Esophagus (tissue), 2 donors: ENCODE results near the gene ELF1. TPM values are rescaled to one million over a fixed set of nuclear protein-coding genes. Genes with fewer than 3 reads are reported as not detected.
A peak's percentile ranks its signal among the peaks of the same experiment; 100 is the strongest.

Experiments used
- H3K27ac ChIP-seq, 2 donors: one replicate each; pipeline ENCODE4 v1.5.1; 2013; ENCODE audit warnings: low read depth in 2 of 2, mild to moderate bottlenecking in 2 of 2, inconsistent platforms in 1 of 2, low read length in 1 of 2, moderate library complexity in 1 of 2
- H3K27me3 ChIP-seq, 2 donors: one replicate each; pipeline ENCODE4 v1.6.1; 2013; ENCODE audit warnings: low read length in 2 of 2, control low read depth in 1 of 2, mild to moderate bottlenecking in 1 of 2; ENCODE audit not compliant: insufficient read depth in 2 of 2, control insufficient read depth in 1 of 2
- H3K36me3 ChIP-seq, 2 donors: one replicate each; pipeline ENCODE4 v1.6.1; 2013; ENCODE audit warnings: low read length in 1 of 2; ENCODE audit not compliant: control insufficient read depth in 2 of 2, insufficient read depth in 2 of 2
- H3K4me1 ChIP-seq, 2 donors: one replicate each; pipeline ENCODE4 v1.6.1; 2013; ENCODE audit warnings: low read length in 1 of 2; ENCODE audit not compliant: control insufficient read depth in 2 of 2, insufficient read depth in 2 of 2
- H3K4me3 ChIP-seq, 2 donors: one replicate each; pipeline ENCODE4 v1.5.1; 2013; ENCODE audit warnings: low read length in 2 of 2, mild to moderate bottlenecking in 2 of 2, low read depth in 1 of 2, moderate library complexity in 1 of 2
- H3K9me3 ChIP-seq, 2 donors: one replicate each; pipeline ENCODE4 v1.6.1; 2013; ENCODE audit warnings: mild to moderate bottlenecking in 2 of 2, low read depth in 1 of 2, low read length in 1 of 2, moderate library complexity in 1 of 2; ENCODE audit not compliant: control insufficient read depth in 2 of 2, insufficient read depth in 1 of 2
- WGBS, 2 donors: extraction: QIAGEN DNeasy Blood & Tissue Kit; methylation state at CpG; one replicate each; pipeline ENCODE4 v1.1.7; 2013; 5-methylcytosine and 5-hydroxymethylcytosine counted together
- polyA plus RNA-seq, 2 donors: library from polyadenylated mRNA; stranded (reverse); fragments of 200-250 nt; gene quantifications; one replicate each; pipeline ENCODE4 v1.2.3, GENCODE V29; 2013
- donor health status: healthy with polysubstance abuse.
- donor health status: Bipolar disorder and iron deficiency.

Gene ELF1
- polyA plus RNA-seq, 2 donors = 12.1 to 34.0 TPM

- Histone ChIP-seq H3K9me3 (no peaks in the 10 kb centered on the region), H3K27me3 (no peaks in the 10 kb centered on the region), H3K4me3 (no peak overlapping the region), H3K4me1 (no peaks in the 10 kb centered on the region), H3K27ac (peak overlapping the region in 1 of 2 donors; percentile 42), H3K36me3 (no peaks in the 10 kb centered on the region)
- 82 to 92% methylated on average over 4 of the region's 4 CpGs for WGBS, 2 donors
These were observed 7.6 kb downstream of the ELF1 start for GRCh38 chr13:41011382-41011956.

GRCh38 chr13:41008349-41008980, 10.7 kb downstream of the ELF1 start:
- 45 to 47% methylated on average over 2 of the region's 2 CpGs for WGBS, 2 donors
- no peaks in the 10 kb centered on the region for H3K9me3 ChIP-seq
- no peaks in the 10 kb centered on the region for H3K36me3 ChIP-seq
- no peaks in the 10 kb centered on the region for H3K4me1 ChIP-seq
- H3K4me3 ChIP-seq = no peak overlapping the region
- no peaks in the 10 kb centered on the region for H3K27me3 ChIP-seq
- H3K27ac ChIP-seq = no peak overlapping the region

DNA sequence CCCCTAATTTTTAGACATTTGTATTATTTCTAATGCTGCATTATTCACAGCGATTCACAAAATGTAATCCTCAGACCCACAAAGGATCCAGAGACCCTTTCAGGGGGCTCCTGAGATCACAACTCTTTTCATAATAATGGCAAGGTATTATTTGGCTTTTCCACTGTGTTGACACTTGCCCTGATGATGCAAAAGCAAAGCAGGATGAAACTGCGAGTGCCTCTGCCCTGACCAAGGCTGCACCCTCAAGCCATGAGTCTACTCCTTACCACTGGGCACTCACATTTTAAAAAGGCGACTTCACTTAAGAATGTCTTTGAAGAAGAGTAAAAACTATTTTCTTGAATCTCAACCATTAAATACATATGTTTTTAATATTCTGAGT, 11.4 kb downstream of the ELF1 start:
- H3K4me3 ChIP-seq = no peak overlapping the region
- no peaks in the 10 kb centered on the region for H3K27me3 ChIP-seq
- WGBS, 2 donors = 65% methylated on average over 3 of the region's 3 CpGs
- peak overlapping the region in 1 of 2 donors; percentile 10 for H3K27ac ChIP-seq
- H3K4me1 ChIP-seq = no peaks in the 10 kb centered on the region
- no peaks in the 10 kb centered on the region for H3K9me3 ChIP-seq
- no peaks in the 10 kb centered on the region for H3K36me3 ChIP-seq

GRCh38 chr13:41006978-41007743, 12.0 kb downstream of the ELF1 start:
- Histone ChIP-seq H3K4me1 (no peaks in the 10 kb centered on the region), H3K27me3 (no peaks in the 10 kb centered on the region), H3K9me3 (no peaks in the 10 kb centered on the region), H3K4me3 (no peak overlapping the region), H3K27ac (no peak overlapping the region), H3K36me3 (no peaks in the 10 kb centered on the region)
- WGBS, 2 donors = 60 to 67% methylated on average over 6 of the region's 6 CpGs

DNA sequence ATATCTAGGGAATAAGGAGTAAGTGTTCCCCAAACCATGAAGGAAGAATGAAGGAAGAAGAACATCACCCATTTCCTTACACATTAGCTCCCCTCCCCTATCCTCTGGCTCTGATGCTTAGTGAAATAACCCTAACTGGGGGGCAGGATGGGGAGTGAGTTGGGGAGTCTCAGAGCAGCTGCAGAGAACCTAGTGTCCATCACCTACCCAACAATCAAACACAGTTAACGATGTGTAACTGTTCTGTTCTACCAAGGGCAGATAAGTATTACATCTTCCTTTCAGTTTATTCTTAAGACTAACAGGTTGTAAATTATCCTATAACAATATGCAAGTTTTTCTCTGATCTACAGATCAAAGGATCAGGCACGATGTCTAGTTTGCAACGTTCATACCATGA, 12.8 kb downstream of the ELF1 start:
- Histone ChIP-seq H3K27me3 (no peaks in the 10 kb centered on the region), H3K4me1 (no peaks in the 10 kb centered on the region), H3K9me3 (no peaks in the 10 kb centered on the region), H3K4me3 (no peak overlapping the region), H3K27ac (no peak overlapping the region), H3K36me3 (no peaks in the 10 kb centered on the region)
- 37 to 40% methylated on average over 3 of the region's 3 CpGs for WGBS, 2 donors

GRCh38 chr13:41005704-41006103, 13.4 kb downstream of the ELF1 start:
- Histone ChIP-seq H3K9me3 (no peaks in the 10 kb centered on the region), H3K27ac (no peak overlapping the region), H3K36me3 (no peaks in the 10 kb centered on the region), H3K4me3 (no peak overlapping the region), H3K27me3 (no peaks in the 10 kb centered on the region), H3K4me1 (no peaks in the 10 kb centered on the region)

GRCh38 chr13:41004875-41005693, 14.0 kb downstream of the ELF1 start:
- Histone ChIP-seq H3K36me3 (no peaks in the 10 kb centered on the region), H3K9me3 (no peaks in the 10 kb centered on the region), H3K4me3 (no peak overlapping the region), H3K4me1 (no peaks in the 10 kb centered on the region), H3K27me3 (no peaks in the 10 kb centered on the region), H3K27ac (no peak overlapping the region)
- 33 to 48% methylated on average over 4 of the region's 4 CpGs for WGBS, 2 donors

- Histone ChIP-seq H3K27ac (no peak overlapping the region), H3K36me3 (no peaks in the 10 kb centered on the region), H3K9me3 (no peaks in the 10 kb centered on the region), H3K4me3 (no peak overlapping the region), H3K4me1 (no peaks in the 10 kb centered on the region), H3K27me3 (no peaks in the 10 kb centered on the region)
- 67 to 87% methylated on average over 2 of the region's 2 CpGs for WGBS, 2 donors
These were observed 16.5 kb downstream of the ELF1 start for GRCh38 chr13:41002606-41003005.

DNA sequence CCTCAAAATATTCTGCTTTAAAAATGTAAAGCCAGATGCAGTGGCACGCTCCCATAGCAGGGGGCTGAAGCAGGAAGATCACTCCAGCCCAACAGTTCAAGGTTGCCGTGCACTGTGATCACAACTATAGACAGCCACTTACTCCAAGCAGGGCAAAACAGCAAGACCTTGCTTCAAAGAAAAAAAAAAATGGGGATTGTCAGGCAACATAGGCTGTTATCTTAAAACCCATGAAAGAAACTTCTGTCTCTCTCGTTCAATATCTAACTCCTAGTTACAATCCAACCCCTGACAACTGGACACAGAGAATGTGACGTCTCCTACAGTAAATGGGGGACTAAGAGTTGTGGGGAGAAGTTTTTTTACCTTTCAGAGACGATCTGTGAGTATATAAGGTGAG, 17.4 kb downstream of the ELF1 start:
- H3K4me1 ChIP-seq = no peaks in the 10 kb centered on the region

More for the DNA sequence above, 17.4 kb downstream of the ELF1 start:
- Histone ChIP-seq H3K27me3 (no peaks in the 10 kb centered on the region), H3K36me3 (no peaks in the 10 kb centered on the region), H3K9me3 (no peaks in the 10 kb centered on the region), H3K27ac (no peak overlapping the region), H3K4me3 (no peak overlapping the region)
- WGBS, 2 donors = 61 to 88% methylated on average over 5 of the region's 5 CpGs
